Sigmoid colon (tissue), 4 donors: ENCODE data around the gene PRKG1.

Source experiments
- POLR2A ChIP-seq, 2 donors: fragments of 450-650 bp; IDR thresholded peaks; one replicate each; pipeline ENCODE4 v1.6.1; 2016; ENCODE audit warnings: antibody characterized with exemption in 2 of 2, mild to moderate bottlenecking in 2 of 2, moderate library complexity in 2 of 2
- POLR2AphosphoS5 ChIP-seq, 4 donors: sonication (generic); formaldehyde crosslinking; IDR thresholded peaks; one replicate each; pipeline ENCODE4 v1.6.1; 2017; ENCODE audit warnings: antibody characterized with exemption in 4 of 4
- TF ChIP-seq, protein P1 (sequence below), 4 experiments: fragments of 450-650 bp in 3 of 4; fragments of 200-600 bp in 1 of 4; IDR thresholded peaks; one replicate each; pipeline ENCODE4 v1.5.1; 2016 to 2019; ENCODE audit warnings: antibody characterized with exemption in 4 of 4, mild to moderate bottlenecking in 3 of 4, moderate library complexity in 2 of 4

DNA sequence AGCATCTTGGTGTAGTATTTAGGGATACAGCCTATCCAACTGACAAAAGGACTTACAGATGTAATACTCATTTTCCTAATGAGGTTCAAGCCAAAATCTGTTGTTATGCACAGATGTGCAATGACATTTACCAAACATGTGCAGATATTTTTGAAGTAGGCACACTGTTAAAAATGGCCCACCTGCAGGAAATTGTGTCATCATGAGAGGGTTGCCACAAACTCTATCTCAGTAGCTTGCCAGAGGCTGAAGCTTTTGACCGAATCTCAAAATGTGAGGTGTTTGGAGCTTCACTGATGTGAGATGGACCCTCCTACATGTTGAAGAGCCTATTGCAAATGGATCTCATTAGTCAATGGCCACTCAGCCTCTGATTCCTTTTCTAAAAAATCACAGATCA lies 714.8 kb downstream of the PRKG1 start:
- TF ChIP-seq, protein P1, sequence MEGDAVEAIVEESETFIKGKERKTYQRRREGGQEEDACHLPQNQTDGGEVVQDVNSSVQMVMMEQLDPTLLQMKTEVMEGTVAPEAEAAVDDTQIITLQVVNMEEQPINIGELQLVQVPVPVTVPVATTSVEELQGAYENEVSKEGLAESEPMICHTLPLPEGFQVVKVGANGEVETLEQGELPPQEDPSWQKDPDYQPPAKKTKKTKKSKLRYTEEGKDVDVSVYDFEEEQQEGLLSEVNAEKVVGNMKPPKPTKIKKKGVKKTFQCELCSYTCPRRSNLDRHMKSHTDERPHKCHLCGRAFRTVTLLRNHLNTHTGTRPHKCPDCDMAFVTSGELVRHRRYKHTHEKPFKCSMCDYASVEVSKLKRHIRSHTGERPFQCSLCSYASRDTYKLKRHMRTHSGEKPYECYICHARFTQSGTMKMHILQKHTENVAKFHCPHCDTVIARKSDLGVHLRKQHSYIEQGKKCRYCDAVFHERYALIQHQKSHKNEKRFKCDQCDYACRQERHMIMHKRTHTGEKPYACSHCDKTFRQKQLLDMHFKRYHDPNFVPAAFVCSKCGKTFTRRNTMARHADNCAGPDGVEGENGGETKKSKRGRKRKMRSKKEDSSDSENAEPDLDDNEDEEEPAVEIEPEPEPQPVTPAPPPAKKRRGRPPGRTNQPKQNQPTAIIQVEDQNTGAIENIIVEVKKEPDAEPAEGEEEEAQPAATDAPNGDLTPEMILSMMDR (IDR thresholded peaks at IDR 0.05), result no peak
- TF ChIP-seq POLR2A (IDR thresholded peaks at IDR 0.05) (no peak), POLR2AphosphoS5 (IDR thresholded peaks at IDR 0.05) (no peak)
